ENCODE data around the gene TTLL11. TPM values are rescaled to one million over a fixed set of nuclear protein-coding genes. Genes with fewer than 3 reads are reported as not detected.

The TTLL11 gene
- total RNA-seq, 2 donors from 2014 or later, result 5.9 to 6.6 TPM

- ATAC-seq, result no peak
- DNase-seq, result no peak
- intact Hi-C loops (cut with DNase I, micrococcal nuclease), result no loop called here
These were observed 22.3 kb upstream of the TTLL11 start for GRCh38 chr9:122115176-122116035.

DNA sequence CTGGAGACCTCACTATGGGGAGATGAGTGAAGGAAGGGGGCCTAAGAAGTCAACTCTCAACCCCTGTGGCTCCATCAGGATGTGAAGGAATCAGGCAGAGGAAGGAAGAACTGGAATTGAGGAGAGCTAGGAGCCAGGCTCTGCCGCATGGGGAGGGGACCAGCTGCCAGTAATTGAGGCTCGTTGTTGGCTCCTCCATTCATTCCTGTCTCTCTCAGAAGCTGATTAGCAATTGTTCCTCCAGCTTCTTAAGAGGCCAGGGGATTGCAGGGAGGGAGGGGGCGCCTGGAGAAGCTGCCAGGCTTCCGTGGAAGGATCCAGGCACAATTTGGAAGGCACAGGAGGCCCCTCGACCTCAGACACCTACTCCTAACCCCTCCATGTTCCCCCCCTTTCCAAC, 20.5 kb upstream of the TTLL11 start:
- intact Hi-C loops (cut with DNase I, micrococcal nuclease), result no loop called here
- no peak for ATAC-seq
- no peak for DNase-seq

GRCh38 chr9:122112238-122112637, 19.1 kb upstream of the TTLL11 start:
- no peak for ATAC-seq
- no peak for DNase-seq
- intact Hi-C loops (cut with DNase I, micrococcal nuclease), result no loop called here

DNA sequence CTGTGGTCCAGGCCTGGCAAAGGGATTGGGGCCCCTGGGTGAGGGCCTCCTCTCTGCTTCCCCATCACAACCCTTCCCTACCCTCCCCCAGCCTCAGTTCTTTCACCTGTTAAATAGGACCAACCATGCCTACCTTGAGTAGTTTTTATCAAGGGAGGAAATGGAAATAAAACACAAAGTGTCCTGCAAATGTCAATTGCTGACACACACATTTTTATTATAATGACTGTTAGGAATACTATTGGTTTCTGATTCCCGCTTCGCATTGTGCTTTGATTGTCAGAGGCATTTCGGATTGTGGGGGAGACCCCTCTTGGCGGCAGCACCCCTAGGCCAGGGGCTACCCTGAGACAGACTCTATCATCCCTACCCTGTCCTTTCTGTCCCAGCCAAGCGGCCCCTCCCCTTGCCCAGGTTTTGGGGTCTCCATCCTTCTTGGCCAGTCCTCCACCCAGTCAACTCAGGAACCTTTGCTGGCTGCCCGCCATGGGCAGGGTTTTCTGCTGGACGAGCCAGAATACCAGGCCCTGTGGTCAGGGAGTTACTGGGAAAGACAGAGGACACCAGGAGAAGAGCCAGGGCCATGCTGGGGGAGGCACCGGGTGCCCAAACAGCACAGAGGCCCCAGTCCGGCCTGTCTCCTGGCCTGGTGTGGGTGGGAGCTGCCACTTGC, 18.4 kb upstream of the TTLL11 start:
- intact Hi-C loops (cut with DNase I, micrococcal nuclease), result no loop called here
- ATAC-seq (no peak), DNase-seq (no peak)

DNA sequence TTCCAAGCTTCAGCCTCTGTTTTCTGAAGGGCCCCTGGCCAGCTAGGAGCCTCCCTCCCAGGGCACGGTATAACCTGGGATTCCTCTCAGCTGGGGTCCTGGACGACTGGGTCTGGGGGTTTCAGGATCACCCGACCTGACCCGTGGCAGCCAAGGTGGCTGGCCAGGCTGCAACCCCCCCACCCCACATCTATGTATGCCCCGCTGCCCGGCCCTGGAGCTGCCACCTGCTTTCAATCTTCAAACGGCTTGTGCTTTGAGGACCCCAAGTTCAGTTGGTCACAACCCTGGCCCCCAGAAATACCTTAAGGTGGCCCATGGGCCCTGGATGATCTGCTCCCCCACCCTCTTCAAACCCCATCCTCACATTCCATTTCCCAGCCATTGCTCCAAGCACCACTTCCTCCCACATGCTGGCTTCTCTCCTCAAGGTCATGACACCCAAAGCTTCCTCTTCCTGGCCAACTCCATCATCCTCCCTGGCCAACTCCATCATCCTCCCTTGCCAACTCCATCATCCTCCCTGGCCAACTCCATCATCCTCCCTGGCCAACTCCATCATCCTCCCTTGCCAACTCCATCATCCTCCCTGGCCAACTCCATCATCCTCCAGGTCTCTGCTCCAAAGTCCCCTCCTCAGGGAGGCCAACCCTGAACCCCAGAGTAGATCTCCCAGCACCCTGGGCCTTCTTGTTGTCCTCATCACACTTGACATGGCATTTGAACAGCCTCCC, 17.2 kb upstream of the TTLL11 start:
- DNase-seq, result no peak
- no peak for ATAC-seq
- intact Hi-C loops (cut with DNase I, micrococcal nuclease), result no loop called here

DNA sequence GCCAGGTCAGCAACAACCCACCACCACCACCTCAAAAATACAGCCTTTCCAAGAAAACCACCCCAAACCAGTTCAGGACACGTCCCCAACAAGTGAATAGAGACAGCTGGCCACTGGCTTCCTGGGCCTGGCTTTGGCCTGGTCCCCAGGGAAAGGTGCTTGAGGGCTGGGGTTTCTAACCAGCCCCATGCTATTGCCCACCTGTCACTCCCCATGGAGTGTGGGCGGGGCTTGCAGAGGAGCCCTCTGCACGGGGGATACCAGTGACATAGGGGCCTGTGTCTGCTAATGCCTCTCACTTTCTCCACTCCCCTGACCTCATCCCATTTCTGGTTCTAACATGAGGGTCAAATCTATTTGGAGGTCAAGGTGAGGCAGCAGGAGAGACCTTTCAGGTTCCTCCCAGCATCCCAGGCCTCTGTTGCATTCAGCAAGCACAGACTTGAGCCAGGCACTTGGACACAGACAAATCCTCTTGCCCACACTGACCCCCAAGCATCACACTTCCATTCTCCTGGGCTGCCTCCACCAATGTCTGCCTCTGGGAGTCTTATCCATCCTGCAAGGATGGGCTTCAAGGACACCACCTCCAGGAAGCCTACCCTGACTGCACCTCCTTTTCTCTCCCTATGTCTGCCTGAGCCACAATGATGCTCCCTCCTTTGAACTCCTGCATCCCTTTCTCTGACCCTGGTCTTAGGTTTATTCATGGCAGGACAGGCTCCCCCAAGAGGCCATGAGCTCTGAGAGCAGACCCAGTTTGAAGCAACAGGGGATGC, 16.1 kb upstream of the TTLL11 start:
- intact Hi-C loops (cut with DNase I, micrococcal nuclease), result no loop called here
- ATAC-seq (no peak), DNase-seq (no peak)

GRCh38 chr9:122107291-122107805, 14.2 kb upstream of the TTLL11 start:
- ATAC-seq (no peak), DNase-seq (peak in 1 of 2 donors; percentile 44)
- intact Hi-C loops (cut with DNase I, micrococcal nuclease), result no loop called here

DNA sequence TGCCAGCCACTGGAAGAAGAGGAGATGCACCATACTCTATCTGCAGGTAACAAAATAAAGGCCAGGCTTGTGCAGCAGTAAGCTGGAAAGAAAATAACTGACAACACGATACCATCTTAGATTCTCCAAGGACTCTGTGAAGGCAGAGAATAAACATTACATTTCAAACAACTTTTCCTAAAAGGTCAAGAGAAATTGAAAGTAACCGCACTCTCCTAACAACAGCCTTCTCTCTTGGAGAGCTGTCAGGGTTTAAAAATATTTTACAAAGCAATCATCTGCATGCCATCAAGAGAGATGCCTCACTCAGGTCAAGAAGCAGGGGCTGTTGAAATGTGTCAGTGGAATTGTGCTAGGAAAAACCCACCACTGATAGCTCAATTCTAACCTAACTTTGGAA, 13.5 kb upstream of the TTLL11 start:
- intact Hi-C loops (cut with DNase I, micrococcal nuclease), result no loop called here
- DNase-seq, result no peak
- no peak for ATAC-seq

DNA sequence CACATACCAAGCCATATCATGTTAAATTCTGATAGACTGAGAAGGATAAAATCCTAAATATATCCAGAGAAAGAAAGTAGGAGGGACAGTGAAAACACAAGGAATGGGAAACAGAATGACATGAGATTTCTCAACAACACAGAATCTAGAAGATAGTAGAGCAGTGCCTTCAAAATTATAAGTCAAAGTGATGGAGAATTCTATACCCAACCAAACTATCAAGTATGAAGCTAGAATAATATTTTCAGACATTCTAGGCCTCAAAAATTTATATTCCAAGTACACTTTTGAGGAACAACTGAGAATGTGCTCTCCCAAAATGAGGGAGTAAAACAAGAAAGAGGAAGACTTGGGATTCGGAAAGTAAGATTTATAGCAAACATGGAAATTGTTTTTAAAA, 10.9 kb upstream of the TTLL11 start:
- DNase-seq (no peak), ATAC-seq (no peak)
- intact Hi-C loops (cut with DNase I, micrococcal nuclease), result no loop called here

DNA sequence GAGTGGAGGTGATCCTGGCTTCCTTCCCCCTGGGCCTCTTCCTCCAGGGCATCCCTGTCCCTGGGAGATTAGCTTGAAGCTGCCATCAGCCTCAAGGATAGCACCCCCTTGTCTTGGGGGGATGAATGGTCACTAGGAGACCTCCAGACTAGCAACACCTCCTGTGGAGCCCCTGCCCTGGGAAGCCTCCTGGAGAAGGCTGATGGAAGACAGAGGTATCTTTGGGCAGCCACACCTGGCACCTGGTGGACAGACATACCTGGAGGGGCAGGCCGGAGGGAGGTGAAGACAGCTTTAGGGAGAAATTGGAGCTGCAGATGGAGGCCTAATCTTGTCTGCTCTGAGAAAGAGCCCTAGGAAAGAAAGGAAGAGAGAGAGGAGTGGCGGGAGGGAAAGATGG, 9.0 kb upstream of the TTLL11 start:
- DNase-seq (no peak), ATAC-seq (no peak)
- intact Hi-C loops (cut with DNase I, micrococcal nuclease), result no loop called here

DNA sequence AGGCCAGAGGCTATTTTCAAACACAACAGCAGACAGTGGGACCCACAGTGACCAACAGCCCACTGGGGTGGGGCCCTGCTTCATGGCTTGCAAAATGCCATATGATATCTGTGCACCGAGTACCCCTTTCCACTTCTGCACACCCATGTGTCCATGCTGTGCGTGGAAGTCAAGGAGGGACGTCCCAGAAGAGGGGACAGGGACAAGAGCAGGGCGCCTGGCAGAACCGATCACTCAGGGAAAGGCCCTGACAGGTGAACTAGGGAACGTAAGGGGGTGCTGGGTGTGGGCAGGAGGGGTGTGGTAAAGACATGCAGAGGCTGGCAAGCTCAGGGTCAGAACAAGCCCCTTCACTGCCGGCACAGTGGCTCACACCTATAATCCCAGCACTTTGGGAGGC, 7.6 kb upstream of the TTLL11 start:
- ATAC-seq (no peak), DNase-seq (no peak)
- intact Hi-C loops (cut with DNase I, micrococcal nuclease), result no loop called here

- intact Hi-C loops (cut with DNase I, micrococcal nuclease), result no loop called here
- peak; percentile 88 for ATAC-seq
- peak; percentile 67 to 94 for DNase-seq
These were observed 6.3 kb upstream of the TTLL11 start for GRCh38 chr9:122099271-122099869.

GRCh38 chr9:122097679-122098315, 4.7 kb upstream of the TTLL11 start:
- intact Hi-C loops (cut with DNase I, micrococcal nuclease), result no loop called here

GRCh38 chr9:122096620-122097415, 3.7 kb upstream of the TTLL11 start:
- ATAC-seq (no peak), DNase-seq (no peak)
- intact Hi-C loops (cut with DNase I, micrococcal nuclease), result no loop called here

More at GRCh38 chr9:122097679-122098315, 4.7 kb upstream of the TTLL11 start:
- ATAC-seq, result no peak
- no peak for DNase-seq

GRCh38 chr9:122095010-122095767, 2.1 kb upstream of the TTLL11 start:
- intact Hi-C loops (cut with DNase I, micrococcal nuclease), result no loop called here
- DNase-seq (peak in 1 of 2 donors; percentile 73), ATAC-seq (no peak)

All from left colon (tissue), 2 donors.